Cerebellar cortex (tissue), 1 donor: ENCODE measurements around the gene KLHL29.
A peak's percentile ranks its signal among the peaks of the same experiment; 100 is the strongest.

Experiments
- DNase-seq: peaks from one replicate; pipeline ENCODE4 v3.0.0-alpha.2; 2015; ENCODE audit warnings: low spot score

Gene KLHL29

GRCh38 chr2:23397478-23397877 lies 12.5 kb downstream of the KLHL29 start:
- no peak for DNase-seq

GRCh38 chr2:23399674-23400261 lies 14.8 kb downstream of the KLHL29 start:
- DNase-seq = no peak

GRCh38 chr2:23400703-23401102 lies 15.7 kb downstream of the KLHL29 start:
- DNase-seq = no peak

- no peak for DNase-seq
These were observed 16.6 kb downstream of the KLHL29 start for GRCh38 chr2:23401427-23402204.

- DNase-seq = no peak
These were observed 17.3 kb downstream of the KLHL29 start for GRCh38 chr2:23402205-23402740.

GRCh38 chr2:23404426-23404825 lies 19.4 kb downstream of the KLHL29 start:
- DNase-seq = peak; percentile 27

GRCh38 chr2:23409248-23409647 lies 24.3 kb downstream of the KLHL29 start:
- DNase-seq = no peak

GRCh38 chr2:23410596-23410995 lies 25.6 kb downstream of the KLHL29 start:
- no peak for DNase-seq

GRCh38 chr2:23411752-23412431 lies 26.9 kb downstream of the KLHL29 start:
- no peak for DNase-seq

- no peak for DNase-seq
These were observed 27.7 kb downstream of the KLHL29 start for GRCh38 chr2:23412556-23413155.

- DNase-seq = no peak
These were observed 28.7 kb downstream of the KLHL29 start for GRCh38 chr2:23413641-23414040.

GRCh38 chr2:23414106-23414505 lies 29.1 kb downstream of the KLHL29 start:
- DNase-seq = no peak

GRCh38 chr2:23414871-23415270 lies 29.9 kb downstream of the KLHL29 start:
- DNase-seq = no peak

- DNase-seq = no peak
These were observed 32.3 kb downstream of the KLHL29 start for GRCh38 chr2:23417310-23417709.

- no peak for DNase-seq
These were observed 33.1 kb downstream of the KLHL29 start for GRCh38 chr2:23418056-23418455.

- DNase-seq = no peak
These were observed 33.5 kb downstream of the KLHL29 start for GRCh38 chr2:23418461-23418911.

GRCh38 chr2:23419171-23420090 lies 34.5 kb downstream of the KLHL29 start:
- no peak for DNase-seq

- no peak for DNase-seq
These were observed 35.3 kb downstream of the KLHL29 start for GRCh38 chr2:23420091-23420839.

- DNase-seq = no peak
These were observed 36.0 kb downstream of the KLHL29 start for GRCh38 chr2:23420840-23421476.
